Measurements from ENCODE around the gene ADGRG7. TPM values are rescaled to one million over a fixed set of nuclear protein-coding genes. Genes with fewer than 3 reads are reported as not detected.
A peak's percentile ranks its signal among the peaks of the same experiment; 100 is the strongest.
"Not testable (repeated sequence)": the region's sequence is repeated elsewhere in the genome, so short reads cannot be mapped to it uniquely, and the experiment has no call there.

The ADGRG7 gene
- polyA plus RNA-seq, 1 donor: not detected

GRCh38 chr3:100647657-100648056 lies 38.3 kb downstream of the ADGRG7 start:
- DNase-seq: no peak

GRCh38 chr3:100650651-100651619 lies 41.5 kb downstream of the ADGRG7 start:
- peak; percentile 45 for DNase-seq

GRCh38 chr3:100653604-100654294 lies 44.3 kb downstream of the ADGRG7 start:
- DNase-seq: no peak

GRCh38 chr3:100656945-100657344 lies 47.5 kb downstream of the ADGRG7 start:
- no peak for DNase-seq

GRCh38 chr3:100661294-100661693 lies 51.9 kb downstream of the ADGRG7 start:
- DNase-seq: not testable (repeated sequence)

GRCh38 chr3:100662113-100662823 lies 52.9 kb downstream of the ADGRG7 start:
- DNase-seq: no peak

- no peak for DNase-seq
These were observed 55.8 kb downstream of the ADGRG7 start for GRCh38 chr3:100665230-100665629.

- not testable (repeated sequence) for DNase-seq
These were observed 57.3 kb downstream of the ADGRG7 start for GRCh38 chr3:100666699-100667098.

- DNase-seq: not testable (repeated sequence)
These were observed 57.9 kb downstream of the ADGRG7 start for GRCh38 chr3:100667316-100667715.

- DNase-seq: not testable (repeated sequence)
These were observed 61.6 kb downstream of the ADGRG7 start for GRCh38 chr3:100670995-100671394.

GRCh38 chr3:100681496-100681895 lies 72.1 kb downstream of the ADGRG7 start:
- no peak for DNase-seq

- DNase-seq: no peak
These were observed 72.9 kb downstream of the ADGRG7 start for GRCh38 chr3:100682056-100682853.

- no peak for DNase-seq
These were observed 73.7 kb downstream of the ADGRG7 start for GRCh38 chr3:100682854-100683760.

- no peak for DNase-seq
These were observed 83.8 kb downstream of the ADGRG7 start for GRCh38 chr3:100693225-100693624.

GRCh38 chr3:100695696-100696095 lies 86.3 kb downstream of the ADGRG7 start:
- no peak for DNase-seq

GRCh38 chr3:100696161-100696560 lies 86.8 kb downstream of the ADGRG7 start:
- DNase-seq: no peak

GRCh38 chr3:100697172-100697571 lies 87.8 kb downstream of the ADGRG7 start:
- no peak for DNase-seq

GRCh38 chr3:100697723-100698285 lies 88.4 kb downstream of the ADGRG7 start:
- DNase-seq: no peak

GRCh38 chr3:100698736-100699135 lies 89.3 kb downstream of the ADGRG7 start:
- no peak for DNase-seq

GRCh38 chr3:100700708-100701107 lies 91.3 kb downstream of the ADGRG7 start:
- DNase-seq: no peak

Data from hindlimb muscle (tissue), 1 donor.